Activated T-cell treated with anti-CD3 and anti-CD28 coated beads, Interleukin-2, amount 50 U/mL, for 1 hour (primary cell): ENCODE data around the gene SLC2A13.
"Not testable (repeated sequence)": the region's sequence is repeated elsewhere in the genome, so short reads cannot be mapped to it uniquely, and the experiment has no call there.

Experiments used
- DNase-seq: peaks from one replicate; pipeline ENCODE4 v3.0.0-alpha.2; 2020

Gene SLC2A13

DNA sequence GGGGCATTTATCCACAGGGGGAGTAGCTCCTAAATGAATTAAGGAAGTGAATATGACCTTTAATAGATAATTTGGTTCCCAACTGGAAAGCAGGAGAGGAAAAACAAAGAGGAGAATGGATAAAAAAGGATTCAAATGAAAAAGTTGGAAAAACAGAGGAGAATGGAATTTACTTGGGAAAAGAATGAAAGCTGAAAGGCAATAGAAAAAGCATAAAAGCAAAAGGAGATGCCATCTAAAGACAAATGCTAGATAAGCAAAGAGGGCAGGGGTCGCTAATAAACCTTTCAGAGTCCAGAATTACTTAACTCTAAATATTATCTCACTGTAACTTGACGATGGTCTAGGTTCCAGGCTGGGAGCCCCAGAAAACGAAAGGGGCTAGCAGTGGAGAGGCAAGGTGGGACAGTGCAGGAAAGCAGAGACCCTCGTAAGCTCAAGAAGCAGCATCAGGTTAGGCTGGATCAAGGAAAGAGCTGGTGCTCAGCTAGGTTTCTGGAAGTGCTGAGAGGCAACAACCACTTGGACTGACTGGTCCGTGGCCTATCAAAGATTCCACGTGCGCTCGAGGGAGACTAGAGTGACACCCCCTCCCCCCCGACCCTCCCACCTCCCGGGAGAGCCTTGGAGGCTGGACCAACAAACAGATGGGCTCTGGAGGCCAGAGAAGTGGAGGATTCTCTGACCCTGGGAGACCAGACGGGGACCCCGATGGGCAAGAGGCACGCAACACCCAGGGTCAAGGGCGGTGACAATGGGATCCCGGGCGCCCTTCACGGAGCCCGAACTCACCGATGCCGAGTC is 1.2 kb downstream of the SLC2A13 start:
- no peak for DNase-seq

DNA sequence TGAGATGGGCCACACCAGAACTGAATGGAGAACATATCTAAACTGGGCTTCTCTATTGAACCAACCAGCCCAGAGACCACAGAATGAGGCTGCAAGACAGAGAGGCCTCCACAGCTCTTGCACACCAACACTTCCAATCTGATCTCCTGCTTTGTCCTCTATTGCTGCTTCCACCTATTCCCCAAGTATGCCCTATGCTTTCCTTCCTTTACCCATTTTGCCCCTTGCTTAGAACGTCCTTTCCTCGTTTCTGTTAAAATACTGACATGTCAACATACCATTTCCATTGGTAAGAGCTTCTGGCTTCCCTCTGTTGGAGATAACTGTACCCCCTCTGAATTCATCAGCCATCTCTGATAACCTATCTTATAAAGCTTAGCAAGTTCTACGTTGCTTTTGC is 2.8 kb downstream of the SLC2A13 start:
- no peak for DNase-seq

GRCh38 chr12:40101747-40102146 is 4.1 kb downstream of the SLC2A13 start:
- no peak for DNase-seq

GRCh38 chr12:40099423-40099853 is 6.4 kb downstream of the SLC2A13 start:
- DNase-seq = no peak

DNA sequence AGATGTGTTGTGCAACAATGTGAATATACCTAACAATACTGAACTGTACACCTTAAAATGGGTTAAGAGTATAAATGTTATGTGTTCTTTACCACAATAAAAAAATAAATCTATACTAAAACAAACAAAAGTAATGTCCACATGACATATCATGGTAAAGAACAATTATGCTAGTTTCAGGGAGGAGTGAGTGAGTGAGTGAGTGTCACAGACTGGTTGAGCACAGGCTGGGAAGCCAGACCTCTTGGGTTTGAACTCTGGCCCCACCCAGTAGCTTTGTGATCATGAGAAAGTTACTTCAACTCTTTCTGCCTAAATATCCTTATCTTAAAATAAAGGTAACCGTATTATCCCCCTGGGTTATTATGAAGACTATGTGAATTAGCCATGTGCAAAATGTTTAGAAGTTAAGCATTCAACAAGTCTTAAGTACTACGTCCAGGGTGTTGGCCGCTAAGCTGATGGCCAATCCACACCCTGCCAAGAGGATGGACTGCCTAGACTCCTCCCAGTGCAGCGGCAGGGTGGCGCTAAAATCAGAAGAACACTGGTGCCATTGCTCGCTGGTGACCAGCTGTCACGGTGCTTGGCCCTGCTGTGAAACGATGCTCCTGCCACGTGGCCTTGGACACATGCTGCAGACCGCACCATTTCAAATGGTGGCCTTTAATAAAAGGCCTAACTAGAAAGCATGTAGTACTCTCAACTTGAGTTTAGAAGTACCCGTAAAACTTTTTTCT is 7.3 kb downstream of the SLC2A13 start:
- no peak for DNase-seq

DNA sequence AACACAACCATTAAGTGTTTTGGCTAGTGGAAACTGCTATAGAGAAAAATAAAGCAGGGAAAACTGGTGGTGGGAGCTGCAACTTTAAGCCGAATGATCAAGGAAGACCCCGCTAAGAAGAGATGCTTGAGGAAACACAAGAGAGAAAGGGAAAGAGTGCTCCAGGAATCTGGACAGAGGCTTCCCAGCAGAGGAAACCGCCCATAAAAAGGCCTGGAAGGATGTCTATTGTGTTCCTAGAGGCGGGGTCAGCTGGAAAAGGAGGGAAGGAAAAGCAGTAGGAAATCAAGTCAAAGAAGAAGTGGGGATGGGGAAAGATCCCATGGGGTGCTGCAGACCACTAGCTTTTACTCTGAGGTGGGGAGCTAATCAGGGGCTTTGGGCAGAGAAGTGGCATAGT is 12.4 kb downstream of the SLC2A13 start:
- no peak for DNase-seq

GRCh38 chr12:40086471-40086870 is 19.4 kb downstream of the SLC2A13 start:
- DNase-seq = no peak

DNA sequence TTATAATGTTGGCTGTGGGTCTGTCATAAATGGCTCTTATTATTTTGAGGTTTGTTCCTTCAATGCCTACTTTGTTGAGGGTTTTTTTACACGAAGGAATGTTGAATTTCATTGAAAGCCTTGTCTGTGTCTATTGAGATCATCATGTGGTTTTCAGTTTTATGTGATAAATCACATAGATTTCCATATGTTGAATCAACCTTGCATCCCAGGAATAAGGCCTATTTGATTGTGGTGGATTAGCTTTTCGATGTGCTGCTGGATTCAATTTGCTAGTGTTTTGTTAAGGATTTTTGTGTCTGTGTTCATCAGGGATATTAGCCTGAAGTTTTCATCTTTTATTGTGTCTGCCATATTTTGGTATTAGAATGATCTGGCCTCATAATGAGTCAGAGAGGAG is 27.6 kb downstream of the SLC2A13 start:
- DNase-seq = no peak

- no peak for DNase-seq
Measured at GRCh38 chr12:40075458-40075857, 30.4 kb downstream of the SLC2A13 start.

- DNase-seq = no peak
Measured at GRCh38 chr12:40068416-40068815, 37.5 kb downstream of the SLC2A13 start.

DNA sequence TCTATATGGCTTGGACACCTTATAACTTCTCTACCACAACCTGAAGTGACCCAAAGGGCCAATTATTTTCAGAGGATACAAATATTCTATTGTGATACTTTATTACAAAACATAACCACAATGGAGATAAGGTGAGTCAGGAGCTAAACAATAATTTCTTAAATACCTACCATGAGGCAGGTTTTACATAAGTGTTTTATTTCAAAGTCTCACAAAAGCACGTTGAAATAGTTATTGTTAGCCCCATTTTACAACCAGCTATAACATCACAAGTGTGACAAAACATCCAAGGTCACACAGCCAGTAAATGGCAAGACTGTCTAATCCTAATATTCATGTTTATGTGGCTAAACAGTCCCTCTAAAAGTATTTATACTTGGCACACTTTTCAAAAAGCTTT is 40.2 kb downstream of the SLC2A13 start:
- no peak for DNase-seq

DNA sequence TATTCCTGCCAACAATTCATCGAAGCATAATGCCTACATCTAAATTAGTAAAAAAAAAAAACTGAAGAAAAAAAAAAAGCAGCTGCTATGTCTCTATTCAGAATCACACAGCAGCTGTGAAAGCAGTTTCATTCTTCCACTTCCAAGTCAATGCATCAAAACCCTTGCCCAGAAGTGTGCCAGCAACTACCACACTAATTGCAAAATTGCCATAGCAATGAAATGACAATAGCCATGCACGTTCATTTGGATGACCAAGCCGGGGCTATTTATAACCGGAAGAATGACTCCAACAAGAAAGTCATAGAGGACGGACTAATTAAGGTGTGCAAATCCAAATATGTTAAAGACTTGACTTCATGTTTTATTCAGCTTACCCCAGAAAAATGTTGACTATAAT is 42.5 kb downstream of the SLC2A13 start:
- no peak for DNase-seq

GRCh38 chr12:40058721-40059190 is 47.1 kb downstream of the SLC2A13 start:
- DNase-seq = no peak

DNA sequence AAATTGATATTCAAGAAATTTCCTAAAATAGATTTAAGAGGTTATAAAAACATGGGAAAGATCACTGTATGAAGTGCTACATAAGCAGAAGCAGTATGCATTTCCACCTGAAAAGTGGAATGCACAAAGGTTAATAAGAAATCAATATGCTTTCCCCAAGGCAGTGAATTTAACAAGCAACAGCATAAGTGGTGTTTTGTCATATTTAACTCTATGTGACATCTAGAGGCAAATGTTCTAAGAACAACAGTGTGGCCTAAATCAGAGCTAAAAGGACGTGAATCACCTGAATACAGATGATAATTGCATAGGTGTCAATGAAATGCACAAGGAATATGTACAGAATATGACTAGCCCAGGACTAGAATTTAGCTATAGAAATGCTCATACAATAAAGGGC is 49.5 kb downstream of the SLC2A13 start:
- no peak for DNase-seq

GRCh38 chr12:40055776-40056175 is 50.1 kb downstream of the SLC2A13 start:
- no peak for DNase-seq

DNA sequence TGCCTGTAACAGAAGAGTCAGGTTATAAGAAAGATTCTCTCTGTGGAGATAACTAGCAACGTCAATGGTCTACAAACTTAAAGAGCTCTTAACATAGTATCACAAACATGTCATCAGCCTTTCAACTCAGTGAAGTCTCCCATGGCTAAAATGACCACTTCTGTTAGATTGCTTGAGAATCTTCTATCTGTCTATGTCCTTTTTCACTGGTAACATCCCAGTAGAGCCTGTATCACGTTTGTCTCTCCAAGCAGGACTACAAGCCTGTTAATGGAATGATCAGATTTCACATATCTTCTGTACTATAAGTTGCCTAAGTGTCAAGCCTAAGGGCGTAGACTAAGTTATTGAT is 50.7 kb downstream of the SLC2A13 start:
- no peak for DNase-seq

DNA sequence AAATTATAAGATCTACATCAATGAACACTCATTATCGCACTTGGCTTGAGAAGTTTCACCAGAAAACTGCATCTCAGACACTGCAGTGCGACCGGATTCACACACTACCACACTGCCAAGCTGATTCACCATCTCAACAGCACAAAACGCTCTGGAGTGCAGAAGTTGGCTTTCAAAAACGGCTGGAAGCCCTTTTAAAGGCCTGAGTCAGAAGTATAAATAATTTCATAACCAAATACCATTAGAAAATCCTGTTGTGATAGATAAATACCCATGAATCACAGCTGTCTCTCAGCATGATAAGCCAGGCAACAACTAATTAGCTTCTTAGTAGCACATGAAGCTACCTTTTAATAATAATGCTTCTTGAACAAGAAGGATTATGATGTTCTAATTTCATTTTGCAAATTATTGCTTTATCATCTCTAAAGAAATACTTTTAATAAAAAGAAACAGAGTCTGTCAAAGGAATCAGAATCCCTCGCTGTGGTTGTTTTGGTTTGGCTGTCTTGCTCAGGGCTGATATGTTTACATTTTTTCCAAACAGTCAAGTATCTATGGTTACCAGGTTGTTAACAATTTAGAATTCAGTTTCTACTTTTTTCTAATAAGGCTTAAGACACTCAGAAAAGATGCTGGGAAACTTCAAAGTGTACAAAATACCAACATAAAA is 51.2 kb downstream of the SLC2A13 start:
- no peak for DNase-seq

GRCh38 chr12:40049268-40049667 is 56.6 kb downstream of the SLC2A13 start:
- DNase-seq = no peak

DNA sequence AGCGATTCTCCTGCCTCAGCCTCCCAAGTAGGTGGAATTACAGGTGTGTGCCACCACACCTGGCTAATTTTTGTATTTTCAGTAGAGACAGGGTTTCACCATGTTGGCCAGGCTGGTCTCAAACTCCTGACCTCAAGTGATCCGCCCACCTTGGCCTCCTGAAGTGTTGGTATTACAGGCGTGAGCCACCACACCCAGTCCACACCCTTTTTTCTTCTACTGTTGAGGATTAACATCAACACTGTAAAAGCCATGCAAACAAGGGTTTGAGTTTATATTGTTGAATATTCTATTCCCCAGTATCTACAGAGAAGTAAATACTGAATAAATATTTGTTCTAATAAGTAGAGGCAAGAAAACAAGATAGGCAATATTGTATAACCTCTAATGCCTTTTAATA is 58.9 kb downstream of the SLC2A13 start:
- not testable (repeated sequence) for DNase-seq

GRCh38 chr12:40045656-40046055 is 60.2 kb downstream of the SLC2A13 start:
- no peak for DNase-seq

DNA sequence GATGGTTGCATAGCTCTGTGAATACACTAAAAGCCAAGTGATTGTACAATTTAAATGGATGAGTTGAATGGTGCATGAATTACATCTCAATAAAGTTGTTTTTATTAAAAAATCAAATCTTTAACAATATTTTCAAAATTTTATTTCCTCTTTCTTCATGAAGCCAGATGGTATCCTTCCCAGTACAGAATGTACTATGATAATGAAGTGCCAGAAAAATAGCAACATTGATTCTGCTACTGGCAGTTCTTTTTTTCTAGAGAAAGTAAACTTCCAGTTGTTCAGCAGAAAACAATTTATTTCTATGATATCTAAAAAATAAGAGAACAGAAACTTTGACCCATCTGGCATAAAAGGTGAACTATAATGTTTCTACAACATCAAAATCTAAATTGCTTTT is 61.5 kb downstream of the SLC2A13 start:
- no peak for DNase-seq

- no peak for DNase-seq
Measured at GRCh38 chr12:40039598-40039997, 66.3 kb downstream of the SLC2A13 start.

DNA sequence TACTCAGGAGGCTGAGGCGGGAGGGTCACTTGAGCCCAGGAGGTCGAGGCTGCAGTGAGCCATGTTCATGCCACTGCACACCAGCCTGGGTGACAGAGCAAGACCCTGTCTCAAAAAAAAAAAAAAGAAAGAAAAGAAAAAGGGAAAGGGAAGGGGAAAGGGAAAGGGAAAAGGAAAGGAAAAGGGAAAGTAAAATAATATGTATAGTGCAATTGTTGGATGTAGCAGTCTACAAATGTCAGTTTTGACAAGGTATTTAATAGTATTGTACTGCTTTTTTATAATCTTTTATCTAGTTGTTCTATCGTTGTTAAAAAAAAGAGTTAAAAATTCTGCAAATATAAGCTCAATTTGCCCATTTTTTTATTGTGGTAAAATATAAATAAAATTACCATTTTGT is 67.3 kb downstream of the SLC2A13 start:
- DNase-seq = no peak

- DNase-seq = no peak
Measured at GRCh38 chr12:40034712-40035111, 71.2 kb downstream of the SLC2A13 start.
